ENCODE measurements around the gene MRPL37.
"Not testable (repeated sequence)": the region's sequence is repeated elsewhere in the genome, so short reads cannot be mapped to it uniquely, and the experiment has no call there.

MRPL37 gene

DNA sequence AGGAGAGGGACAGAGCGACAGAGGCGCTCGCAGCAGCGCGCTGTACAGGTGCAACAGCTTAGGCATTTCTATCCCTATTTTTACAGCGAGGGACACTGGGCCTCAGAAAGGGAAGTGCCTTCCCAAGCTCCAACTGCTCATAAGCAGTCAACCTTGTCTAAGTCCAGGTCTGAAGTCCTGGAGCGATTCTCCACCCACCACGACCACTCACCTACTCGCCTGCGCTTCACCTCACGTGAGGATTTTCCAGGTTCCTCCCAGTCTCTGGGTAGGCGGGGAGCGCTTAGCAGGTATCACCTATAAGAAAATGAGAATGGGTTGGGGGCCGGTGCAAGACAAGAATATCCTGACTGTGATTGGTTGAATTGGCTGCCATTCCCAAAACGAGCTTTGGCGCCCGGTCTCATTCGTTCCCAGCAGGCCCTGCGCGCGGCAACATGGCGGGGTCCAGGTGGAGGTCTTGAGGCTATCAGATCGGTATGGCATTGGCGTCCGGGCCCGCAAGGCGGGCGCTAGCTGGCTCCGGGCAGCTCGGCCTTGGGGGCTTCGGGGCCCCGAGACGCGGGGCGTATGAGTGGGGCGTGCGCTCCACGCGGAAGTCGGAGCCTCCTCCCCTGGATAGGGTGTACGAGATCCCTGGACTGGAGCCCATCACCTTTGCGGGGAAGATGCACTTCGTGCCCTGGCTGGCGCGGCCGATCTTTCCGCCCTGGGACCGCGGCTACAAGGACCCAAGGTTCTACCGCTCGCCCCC, at the start of gene MRPL37, which contains the start of gene CYB5RL:
MRPL37 (plus strand) TSS at position 403 of the 754 bp plus-strand sequence; CDS start at position 480, 77 bp downstream.
CYB5RL (minus strand) TSS at position 266 of the 754 bp plus-strand sequence. CDS start 4,414 bp downstream, outside the sequence.
- DNase-seq: peak; percentile 97

DNA sequence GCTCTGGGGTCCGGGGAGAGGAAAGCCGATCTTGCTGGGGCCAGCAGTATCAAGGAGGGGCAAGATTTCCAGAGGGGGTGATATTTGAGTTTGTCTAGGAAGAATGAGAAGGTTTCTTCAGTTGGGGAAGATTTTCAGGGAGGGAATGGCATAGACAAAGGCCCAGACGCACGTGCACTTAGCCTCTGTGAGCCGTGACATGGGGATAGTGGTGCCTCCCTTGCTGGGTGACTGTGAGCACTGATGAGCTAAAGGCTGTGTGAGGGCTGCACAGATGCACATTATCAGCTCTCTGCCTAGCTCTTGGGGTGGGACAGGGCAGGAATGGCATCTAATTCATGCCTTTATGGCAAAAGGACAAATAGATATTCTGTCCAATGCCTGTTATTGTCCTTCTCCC, 49.0 kb upstream of the MRPL37 start:
- DNase-seq: no peak

DNA sequence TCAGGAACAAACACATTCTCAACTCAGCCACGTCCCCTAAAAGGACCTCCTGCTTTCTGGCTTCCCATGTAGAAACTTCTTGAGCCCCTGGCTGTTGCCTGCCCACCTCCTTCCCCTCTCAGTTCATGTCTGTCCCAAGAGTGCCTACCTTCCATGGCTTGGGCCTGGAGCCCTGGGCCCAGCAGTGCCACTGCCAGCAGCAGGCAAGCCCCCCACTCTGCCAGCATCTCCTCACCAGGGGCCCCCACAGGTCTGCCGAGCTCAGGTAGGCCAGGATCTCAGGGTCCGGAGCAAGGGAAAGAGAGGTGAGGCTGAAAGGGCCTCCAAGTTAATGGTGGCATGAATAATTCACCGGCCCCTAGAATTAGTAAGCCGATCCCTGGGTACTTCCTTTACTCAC, 47.3 kb upstream of the MRPL37 start, which contains the start of gene CDCP2:
CDCP2 (minus strand) TSS at position 305 of the 400 bp plus-strand sequence; CDS start at position 227, 78 bp downstream.
- DNase-seq: no peak

DNA sequence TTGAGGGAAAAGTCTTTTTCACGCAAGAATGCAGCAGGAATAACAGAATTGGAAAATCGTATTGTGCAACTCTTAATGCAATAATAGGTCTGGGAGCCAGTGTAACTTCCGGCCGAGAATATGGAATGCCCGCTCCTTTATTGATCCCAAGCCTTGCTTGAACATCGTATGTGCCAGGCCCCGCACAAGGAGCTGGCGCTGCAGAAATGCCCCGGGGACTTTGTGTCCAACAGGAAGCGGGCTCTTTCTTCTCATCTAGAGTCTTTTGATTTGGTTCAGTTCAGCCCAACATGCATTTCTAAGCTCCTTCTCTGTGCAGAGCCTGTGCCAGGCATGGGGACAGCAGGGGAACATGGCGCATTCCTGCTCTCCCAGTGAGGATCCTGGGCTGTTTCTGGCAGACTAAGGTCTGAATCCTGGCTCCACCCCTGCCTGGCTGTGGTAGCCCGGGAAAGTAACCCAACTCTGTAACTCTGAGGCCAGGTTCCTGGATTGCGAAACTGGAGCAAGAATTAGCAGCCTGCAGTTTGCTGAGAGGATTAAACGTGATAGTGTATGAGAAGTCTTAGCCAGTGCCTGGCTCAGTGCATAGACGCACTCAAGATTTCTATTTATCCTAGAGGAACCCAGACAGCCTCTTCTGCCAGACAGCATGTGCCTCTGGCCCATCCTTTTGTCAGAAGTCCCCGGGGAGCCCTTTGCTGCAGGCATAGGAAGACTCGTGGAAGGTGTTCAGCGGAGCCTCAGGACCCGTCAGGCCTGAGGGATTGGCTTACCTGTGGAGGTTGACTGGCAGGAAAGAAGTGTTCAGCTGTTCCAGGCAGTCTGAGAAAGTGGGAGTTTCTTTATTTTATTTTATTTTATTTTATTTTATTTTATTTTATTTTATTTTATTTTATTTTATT, 46.2 kb upstream of the MRPL37 start:
- DNase-seq: peak; percentile 16

DNA sequence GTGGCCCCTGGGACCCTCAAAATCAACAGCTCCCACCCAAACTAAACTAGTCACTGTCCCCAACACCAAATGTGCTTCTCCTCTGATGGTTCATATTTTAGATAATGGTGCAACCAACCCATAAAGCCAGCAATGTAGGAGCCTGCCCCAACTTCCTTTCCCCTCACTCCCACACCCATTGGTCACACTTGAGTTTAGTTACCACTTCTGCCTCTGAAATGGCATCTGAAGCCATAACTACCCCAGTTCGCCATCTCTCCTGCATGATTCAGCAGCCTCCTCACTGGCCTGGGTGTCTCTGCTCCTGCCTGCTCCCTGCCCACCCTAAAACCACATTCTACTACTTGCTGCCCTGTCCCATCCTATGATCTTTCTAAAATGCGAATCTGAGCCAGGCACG, 43.8 kb upstream of the MRPL37 start:
- DNase-seq: no peak

DNA sequence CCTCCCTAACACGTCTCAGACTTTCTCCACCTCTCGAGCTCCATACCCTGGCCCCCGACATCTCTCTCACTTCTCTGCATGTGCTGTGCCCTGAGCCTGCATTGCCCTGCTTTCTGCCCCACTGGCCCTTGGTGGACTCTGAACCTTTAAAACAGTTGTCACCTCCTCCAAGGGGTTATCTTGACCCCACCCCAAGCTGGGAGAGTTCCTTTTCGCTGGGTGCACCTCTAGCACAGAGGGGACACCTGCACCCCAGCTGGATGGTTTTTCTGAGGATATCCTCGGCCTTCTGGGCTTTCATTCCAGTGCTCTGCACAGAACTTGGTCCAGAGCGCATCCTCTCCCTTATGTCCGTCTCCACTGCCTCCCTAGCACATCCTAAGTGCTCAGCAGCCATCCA, 43.0 kb upstream of the MRPL37 start:
- no peak for DNase-seq

DNA sequence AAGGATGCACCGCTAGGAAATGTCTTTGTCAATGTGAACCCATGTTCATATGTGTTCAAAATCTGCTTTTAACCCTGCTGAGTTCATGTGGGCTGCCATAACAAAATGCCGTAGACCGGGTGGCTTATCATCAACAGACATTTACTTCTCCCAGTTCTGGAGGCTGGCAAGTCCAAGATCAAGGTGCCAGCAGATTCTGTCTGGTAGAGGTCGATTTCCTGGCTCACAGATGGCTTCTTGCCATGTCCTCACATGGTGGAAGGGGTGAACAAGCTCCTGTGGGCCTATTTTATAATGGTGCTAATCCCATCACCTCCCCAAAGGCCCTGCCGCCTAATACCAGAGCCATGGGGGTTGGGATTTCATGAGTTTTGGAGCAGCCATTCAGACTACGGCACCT, 42.6 kb upstream of the MRPL37 start:
- DNase-seq: no peak

DNA sequence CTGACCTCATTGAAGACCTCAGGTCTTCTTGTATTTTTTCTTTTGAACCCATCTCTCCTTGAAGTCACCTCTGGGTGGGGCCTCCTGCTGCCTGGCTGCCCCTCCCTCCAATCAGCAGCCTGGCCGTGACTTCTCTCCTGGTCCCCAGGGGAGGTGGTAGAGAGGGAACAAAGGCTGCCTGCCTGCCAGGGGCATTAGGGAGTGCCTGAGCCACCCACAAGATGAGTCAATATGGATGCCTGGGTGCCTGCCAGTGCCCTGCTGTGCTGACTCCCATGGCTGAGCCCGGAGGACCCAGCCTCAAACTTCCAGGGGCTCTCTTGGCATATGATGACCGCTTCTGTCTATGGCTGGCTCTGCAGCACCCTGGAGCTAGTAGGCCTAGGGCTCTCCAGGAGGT, 41.9 kb upstream of the MRPL37 start:
- DNase-seq: no peak

DNA sequence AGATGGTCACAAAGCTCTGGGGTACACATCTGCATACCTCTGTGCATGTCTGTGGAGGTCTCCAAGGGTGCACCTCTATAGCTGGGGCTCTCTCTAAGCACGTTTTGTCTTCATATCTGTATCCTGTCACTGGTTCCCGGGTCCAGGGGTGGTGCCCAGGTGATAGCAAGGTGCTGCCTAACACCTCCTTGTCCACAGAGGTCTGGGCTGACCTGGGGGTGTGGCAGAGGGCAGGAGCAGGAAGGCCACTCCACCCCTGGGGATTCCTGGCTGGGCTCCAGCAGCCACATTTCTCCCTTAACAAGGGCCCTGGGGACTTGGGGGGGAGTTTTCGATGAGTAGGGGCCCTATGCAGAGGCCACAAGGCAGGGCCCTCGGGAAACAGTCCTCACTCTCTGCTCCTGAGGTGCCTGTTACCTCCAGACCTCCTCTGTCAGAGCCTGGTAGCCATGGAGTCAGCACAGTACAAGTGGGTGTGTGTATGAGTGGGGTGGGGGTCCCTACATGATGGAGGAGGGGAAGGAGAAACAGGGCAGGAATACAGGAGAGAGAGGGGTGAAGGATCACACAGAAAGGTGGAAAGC, 40.1 kb upstream of the MRPL37 start:
- DNase-seq: no peak

DNA sequence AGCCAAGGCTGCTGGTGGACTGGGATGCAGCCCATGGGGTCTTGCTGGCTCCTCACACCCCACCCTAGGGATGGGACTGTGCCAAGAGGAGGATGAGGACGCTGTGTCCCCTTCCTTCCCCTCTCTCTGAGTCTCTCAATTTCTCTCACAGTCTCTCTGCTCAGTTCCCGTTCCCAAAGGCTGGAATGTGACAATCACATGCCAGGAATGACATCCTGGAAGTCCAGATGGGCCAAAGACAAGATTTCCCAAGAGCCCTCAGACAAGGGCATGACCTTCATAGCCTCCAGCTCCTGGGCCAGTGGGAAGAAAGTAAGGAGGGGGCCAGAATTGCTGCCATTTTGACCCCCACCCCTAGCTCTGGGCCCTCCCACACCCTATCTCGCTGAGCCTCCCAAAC, 39.6 kb upstream of the MRPL37 start:
- DNase-seq: no peak

DNA sequence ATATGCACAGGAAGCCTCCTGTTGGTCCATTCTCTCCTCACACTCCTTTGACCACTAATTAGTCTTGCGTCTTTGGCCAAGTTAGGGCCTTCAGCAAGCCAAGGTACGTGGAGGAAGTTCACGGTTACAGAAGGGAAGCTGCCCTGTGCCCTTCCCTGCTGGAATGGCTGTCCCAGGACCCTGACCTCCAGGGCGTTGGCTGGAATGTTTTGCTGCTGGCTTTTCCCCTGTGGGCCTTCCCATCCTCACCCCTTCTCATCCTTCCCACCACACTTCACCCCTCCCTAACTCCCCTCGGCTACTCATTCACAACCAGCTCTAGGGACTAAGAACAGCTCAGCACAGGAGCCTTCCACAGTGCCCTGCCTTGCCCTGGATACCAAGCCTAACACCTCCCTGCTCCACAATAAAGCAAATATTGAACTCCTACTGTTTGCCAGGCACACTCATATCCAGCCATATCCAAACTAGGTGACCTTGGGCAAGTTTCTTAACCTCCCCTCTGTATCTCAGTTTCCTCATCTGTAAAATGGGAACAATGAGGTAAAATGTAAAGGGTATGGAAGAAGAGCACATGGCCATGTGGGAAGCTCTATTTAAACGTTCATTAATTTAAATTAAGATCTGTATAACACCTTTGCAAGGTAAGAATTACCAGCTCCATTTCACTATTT, 38.3 kb upstream of the MRPL37 start:
- DNase-seq: no peak

DNA sequence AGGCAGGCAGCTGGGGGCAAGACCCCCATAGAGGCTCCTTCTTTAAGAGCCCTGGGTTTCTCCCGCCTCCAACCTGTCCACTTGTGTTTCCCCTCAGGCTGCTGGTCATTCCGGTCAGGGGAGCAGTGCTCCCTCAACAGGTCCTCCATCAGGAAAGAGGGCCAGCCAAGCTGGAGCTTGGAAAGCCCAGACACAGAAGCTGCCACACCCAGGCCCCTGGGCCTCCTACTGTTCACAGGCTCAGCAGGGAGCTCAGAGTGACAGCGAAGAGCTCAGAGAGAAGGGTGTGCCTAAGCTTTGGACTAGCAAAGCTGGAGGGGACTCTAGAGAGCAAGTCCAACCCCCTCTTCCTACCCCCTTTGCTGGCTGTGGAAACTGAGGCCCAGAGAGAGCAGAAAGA, 36.9 kb upstream of the MRPL37 start:
- no peak for DNase-seq

DNA sequence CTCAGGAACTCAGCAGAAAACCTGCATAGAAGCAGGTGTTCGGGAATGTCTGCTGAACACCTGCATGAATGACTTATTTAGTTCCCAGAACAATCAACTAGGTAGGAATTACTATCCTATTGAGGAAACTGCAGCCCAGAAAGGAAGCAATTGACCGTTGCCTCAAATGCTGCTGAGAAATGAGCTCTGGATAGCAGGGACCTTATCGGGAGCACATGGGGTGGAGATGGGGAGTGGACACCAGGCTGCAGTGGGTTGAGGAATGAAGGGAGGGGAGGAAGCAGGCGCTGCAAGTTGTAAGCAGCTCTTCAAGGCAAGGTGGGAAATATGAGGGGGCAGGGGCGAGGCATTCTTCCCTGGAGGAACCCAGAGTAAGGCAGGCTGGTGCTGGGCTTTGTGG, 36.4 kb upstream of the MRPL37 start:
- no peak for DNase-seq

DNA sequence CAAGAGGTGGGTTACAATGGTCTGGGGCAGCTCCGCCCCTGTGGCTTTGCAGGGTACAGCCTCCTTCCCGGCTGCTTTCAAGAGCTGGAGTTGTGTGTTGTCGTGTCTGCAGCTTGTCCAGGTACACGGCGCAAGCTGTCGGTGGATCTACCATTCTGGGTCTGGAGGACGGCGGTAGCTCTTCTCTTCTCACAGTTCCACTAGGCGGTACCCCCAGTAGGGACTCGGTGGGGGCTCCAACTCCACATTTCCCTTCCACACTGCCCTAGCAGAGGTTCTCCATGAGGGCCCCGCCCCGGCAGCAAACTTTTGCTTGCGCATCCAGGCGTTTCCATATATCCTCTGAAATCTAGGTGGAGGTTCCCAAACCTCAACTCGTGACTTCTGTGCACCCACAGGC, 34.8 kb upstream of the MRPL37 start:
- DNase-seq: no peak

DNA sequence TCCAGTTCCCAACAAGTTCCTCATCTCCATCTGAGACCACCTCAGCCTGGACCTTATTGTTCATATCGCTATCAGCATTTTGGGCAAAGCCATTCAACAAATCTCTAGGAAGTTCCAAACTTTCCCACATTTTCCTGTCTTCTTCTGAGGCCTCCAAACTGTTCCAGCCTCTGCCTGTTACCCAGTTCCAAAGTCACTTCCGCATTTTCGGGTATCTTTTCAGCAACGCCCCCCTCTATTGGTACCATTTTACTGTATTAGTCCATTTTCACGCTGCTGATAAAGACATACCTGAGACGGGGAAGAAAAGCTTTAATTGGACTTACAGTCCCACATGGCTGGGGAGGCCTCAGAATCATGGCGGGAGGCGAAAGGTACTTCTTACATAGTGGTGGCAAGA, 33.6 kb upstream of the MRPL37 start:
- DNase-seq: not testable (repeated sequence)

DNA sequence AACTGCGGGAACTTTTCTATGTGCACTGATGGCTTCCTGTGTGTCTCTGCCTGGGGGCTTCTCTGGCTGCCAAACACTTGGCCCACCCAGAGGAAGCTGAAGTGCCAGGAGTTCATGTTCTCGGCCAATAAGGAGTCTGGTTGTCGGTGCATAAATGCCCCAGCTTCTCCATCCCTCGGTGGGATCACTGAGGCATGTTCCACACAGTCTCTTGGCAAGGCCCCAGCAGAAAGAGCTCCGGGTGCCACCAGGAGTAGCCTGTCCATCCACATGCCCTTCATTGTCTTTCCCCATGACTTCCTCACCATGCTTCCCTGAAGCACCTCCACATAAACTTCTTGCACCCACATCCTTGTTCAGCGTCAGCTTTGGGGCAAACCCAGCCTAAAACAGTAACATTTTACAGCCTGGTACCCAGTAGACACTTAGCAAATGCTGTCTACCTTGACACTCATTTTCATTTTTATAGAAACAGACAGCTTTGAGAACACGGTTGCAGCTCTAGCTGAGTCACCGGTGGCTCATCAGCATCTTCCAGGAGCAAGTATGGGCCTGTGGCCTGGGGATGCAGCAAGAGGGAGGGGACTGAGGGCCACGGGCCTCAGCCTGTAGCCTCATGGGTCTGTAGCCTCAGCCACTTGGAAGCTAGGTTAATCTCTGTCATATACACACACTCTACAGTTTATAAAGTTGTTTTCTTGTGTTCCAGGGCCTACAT, 32.4 kb upstream of the MRPL37 start:
- no peak for DNase-seq

DNA sequence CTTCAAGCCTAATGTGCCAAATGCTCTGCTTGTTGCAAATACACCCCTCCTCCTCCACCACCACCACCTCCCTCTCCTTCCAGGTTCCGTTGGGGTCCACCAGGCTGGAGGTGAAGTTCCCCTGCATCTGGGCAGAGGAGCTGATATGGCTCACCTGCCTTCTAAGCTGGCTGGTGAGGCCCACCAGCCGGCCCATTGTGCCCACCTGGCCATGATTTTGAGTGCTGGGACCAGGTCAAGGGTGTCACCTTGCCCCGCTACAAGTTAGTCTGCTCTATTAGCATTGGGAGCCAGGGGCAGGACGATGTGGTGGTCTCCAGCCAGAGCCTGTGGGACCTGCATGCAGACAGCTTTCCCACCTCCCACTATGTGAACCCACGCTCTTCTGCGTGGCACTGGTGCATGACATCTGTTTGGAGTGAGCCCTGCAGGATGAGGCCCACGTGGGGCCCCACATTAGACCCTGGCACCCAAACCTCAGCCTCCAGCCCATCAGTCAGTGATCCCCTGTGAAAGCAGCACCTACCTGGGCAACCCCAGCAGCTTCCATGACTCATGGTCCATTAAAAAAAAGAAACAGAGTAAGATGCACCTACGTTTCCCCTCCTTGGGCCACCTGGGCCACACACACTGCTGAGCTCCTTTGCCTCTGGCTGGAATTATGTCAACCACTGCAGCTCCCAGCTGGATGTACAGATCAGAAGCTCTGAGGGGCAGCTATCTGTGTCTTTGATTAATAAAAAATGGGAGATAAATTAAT, 31.6 kb upstream of the MRPL37 start:
- no peak for DNase-seq

DNA sequence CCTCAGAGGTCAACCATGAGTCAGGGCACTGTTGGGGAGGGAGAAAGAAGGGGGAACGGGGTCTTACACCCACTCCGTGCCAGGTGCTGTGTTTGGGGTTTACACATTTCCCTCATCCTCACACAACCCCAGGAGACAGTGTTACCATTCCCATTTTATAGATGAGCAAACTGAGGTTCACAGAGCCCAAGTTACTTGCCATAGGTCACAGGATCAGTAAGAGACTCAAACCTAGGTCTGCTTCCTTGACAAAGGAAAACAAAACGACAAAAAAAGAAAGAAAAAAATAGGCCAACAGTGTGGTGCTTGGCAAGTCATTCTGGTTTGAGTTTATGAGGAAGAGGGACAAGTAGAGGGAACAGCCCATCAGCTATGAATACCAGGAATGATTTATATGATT, 30.9 kb upstream of the MRPL37 start:
- DNase-seq: no peak

DNA sequence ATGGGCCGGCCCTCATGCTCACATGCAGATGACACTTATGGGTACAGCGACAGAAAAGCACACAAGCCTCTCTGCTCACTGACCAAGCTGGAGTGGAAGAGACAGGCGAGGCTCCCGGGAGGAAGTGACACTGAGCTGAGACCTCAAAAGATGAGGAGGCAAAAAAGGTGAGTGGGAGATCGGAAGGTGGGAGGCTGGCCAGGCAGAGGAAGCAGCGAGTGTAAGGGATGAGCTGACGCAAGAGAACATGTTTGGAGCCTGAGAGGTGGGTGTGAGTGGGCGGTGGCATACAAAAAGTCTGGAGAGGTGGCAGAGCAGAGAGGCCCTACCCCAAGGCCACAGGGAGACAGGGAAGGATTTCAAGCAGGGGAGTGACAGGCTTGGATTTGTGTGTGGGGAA, 29.0 kb upstream of the MRPL37 start:
- DNase-seq: no peak

DNA sequence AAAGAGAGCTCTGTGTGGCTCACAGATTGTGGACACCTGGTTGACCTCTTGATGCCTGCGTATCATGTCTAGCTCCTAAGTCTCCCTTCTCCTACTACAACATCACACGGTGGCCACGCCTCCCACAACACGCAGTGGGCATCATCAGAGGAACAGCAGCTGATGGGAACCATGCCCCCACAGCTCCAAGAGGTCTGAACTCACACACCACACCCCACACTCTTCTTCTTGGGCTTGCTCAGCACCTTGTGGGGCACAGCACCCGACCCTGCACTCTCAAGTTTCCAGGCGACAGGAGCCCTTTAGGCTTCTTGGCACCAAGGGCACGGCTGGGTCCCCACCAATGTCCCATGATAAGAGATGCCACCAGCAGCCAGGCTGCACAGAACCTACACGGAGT, 28.4 kb upstream of the MRPL37 start:
- no peak for DNase-seq
